GM15510 (cell line): ENCODE data around the gene IGSF22.

Experiments used
- POLR2A ChIP-seq: IDR thresholded peaks from 3 replicates; pipeline ENCODE4 v1.6.1; 2011; ENCODE audit warnings: borderline replicate concordance; ENCODE audit not compliant: insufficient read length; ENCODE audit errors: extremely low read depth

IGSF22 gene

DNA sequence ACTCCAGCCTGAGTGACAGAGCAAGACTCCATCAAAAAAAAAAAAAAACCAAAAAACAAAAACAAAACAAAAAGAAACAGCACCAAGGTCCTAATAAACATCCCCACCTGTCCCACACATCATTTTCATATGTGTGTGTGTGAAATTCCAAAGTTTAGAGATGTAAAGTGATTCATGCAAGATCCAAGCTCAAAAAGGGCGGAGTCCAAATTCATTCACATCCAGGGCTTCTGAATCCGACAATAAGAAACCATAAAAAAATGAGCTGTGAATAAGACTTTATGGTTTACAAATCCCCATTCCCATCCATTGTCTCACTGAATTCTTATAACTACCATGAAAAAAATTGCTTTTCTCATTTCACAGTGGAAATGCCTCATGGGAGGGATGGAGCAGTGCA lies 30.9 kb upstream of the IGSF22 start:
- no peak for TF ChIP-seq POLR2A

DNA sequence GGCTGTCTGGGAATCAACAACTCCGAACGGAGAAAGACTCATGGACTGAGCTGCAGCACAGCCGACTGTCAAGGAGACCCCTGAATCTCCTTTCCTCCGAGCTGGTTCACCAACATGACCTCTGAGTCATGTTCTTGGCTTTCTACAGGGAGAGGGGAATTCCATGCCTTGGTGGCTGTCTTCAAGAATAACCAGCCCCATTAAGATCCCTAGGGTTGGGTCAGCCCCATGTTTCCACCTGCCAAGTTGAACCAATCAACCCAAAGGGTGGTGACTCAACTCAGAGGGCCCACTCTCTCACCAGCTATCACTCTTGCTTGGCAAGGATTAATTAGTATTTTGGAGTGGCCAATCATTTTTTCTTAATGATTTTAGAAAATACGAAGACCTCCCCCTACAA lies 28.3 kb upstream of the IGSF22 start:
- TF ChIP-seq POLR2A, result no peak

DNA sequence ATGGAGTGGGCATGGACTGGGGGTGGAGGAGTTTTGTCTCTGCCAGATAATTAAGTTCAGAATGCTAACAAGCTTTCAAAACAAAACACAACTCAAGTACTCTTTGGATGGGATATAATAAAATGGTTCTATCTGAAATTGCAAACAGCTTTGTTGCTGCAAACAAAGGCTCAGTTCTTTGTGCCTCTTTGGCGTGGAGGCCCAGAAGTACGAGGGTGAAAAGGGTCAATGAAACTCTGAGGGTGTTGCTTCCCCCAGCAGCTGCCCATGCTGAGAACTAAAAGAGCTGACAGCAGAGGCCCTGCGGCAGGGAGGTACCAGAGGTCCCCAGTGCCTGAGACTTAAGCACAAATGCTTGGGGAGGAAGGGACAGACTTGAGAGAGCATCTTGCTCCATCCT lies 26.5 kb upstream of the IGSF22 start:
- TF ChIP-seq POLR2A, result no peak

DNA sequence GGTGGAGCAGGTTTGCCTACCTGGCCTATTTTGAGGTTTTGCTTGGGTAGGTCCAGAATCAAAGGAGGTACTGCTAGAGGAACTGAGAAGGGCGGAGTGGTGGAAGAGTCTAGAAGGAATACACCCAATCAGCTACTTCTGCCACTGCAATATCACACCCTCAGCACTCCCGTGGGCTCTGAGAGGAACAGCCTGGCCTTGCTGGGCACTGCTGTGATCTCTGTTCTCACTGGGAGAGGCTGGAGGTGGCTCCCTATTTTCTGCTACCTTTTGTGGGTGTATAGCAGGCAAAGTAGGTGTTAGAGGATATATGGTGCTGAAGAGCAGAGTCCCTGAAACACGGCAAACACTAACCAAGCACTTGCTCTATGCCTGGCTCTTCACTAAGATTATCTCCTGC lies 25.0 kb upstream of the IGSF22 start:
- no peak for TF ChIP-seq POLR2A

DNA sequence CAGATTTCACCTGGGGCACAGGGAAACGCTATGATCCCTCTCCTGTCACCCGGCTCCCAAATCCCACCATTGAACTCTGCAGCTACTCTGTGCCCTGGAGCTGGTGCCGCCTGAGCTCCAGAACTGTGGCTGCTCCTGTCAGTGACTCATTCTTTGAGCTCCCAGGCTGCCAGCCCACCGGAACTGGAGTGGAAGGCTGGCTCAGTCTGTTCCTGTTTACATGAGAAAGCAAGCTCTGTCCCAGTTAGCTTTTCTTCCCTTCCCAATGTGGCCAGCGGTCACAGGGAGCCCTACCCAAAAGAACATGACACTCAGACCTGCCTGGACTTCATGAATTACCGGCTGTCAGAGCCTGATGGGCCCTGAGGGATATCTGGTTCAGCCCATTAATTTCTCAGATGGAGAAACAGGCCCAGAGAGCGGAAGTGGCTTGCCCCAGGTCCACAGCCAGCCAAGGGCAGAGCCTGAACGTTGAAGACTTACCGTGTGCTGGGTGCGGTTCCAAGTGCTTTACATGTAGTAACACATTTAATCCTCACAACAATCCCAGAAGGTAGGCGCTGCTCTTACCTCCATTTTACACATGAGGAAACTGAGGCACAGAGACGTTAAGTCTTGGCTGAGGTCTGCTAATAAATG lies 23.8 kb upstream of the IGSF22 start:
- TF ChIP-seq POLR2A, result no peak

DNA sequence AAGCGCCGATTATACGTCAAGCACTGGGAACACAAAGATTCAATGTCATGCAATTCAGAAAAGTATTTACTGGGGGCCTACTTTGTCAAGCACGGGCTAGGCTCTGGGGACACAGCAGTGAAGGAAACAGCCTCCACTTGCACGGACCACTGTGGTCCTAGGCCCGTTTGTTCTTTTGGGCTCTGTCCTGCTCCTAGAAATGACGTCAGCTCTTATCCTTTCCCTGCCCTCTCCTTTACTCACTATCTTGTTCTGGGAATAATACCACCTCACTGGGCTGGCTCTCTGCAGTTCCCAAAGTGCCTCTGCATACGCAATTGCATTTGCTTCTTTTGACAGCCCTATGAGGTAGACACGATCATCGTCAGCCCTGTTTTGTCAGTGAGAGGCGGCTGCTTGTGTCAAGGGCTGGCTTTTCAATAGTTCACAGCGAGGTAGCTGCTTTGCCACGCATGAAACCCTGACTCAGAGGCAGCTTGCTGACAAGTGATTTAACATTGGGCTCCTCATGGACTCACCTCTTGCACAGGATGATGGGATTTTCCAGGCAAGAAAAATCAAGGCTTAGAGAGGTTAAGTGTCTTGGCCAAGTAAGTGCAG lies 22.9 kb upstream of the IGSF22 start:
- TF ChIP-seq POLR2A, result no peak

DNA sequence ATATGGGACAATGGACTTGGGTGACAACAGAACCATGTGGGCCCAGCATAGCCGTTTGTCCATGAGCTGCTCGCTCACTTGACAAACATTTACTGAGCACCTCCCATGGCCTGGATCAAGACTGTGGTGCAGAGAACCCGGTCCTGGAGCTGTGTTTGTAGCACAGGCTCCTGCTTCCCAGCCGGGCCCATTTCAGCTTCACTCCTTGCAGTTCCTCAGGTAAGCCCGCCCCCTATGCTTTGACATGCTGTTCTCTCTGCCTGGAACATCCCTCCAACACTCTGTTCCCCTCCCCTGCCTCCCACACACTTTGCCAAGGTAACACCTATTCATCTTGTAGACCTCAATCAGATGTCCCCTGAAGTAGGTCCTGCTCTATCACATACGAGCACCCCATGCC lies 19.3 kb upstream of the IGSF22 start:
- TF ChIP-seq POLR2A, result no peak

DNA sequence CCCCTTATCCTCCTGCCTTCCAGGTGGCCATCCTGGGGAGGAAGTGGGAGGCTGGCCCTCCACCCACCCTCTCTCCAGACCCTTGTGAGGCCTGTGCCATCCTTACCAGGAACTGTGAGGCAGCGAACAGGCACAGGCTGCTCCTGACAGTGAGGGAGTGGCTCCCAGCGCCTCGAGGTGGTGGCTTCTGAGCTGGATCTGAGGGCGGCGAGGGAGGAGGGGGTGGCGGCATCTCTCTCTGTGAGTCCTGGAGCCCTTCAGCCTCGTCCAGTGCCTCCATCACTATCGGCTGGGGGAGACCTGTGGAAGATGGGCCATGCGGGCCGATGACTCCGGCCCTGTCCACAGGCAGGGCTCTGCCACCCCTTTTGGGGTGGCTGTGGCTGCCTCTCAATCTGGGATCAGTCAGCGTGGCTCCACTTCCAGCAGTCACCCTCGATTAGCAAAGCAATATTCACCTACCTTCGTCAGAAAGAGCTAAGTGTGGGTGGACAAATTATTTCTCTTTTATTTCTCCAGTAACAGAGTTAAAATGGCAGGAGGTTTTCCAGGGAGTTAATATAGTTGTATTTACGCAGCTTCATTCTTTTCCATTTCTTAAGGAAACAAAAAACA lies 18.0 kb upstream of the IGSF22 start:
- no peak for TF ChIP-seq POLR2A

DNA sequence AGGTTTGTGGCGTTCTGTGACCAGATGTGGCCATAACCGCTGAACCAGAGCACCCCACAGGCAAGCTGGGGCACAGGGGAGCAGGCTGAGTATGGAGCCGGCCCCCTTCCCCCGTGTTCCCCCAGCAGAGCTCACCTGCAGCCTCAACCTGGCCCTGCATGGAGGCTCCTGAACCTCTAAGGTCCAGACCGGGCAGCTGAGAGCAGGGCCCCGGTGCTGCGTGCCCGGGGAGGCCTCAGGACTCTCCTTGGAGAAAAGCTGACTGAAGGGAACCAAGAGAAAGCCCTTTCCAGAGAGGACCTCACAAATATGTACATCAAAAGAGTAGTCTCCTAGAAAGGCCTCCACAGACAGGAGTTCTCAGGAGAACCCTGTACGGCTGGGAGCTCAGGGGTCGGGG lies 17.4 kb upstream of the IGSF22 start:
- TF ChIP-seq POLR2A, result no peak

DNA sequence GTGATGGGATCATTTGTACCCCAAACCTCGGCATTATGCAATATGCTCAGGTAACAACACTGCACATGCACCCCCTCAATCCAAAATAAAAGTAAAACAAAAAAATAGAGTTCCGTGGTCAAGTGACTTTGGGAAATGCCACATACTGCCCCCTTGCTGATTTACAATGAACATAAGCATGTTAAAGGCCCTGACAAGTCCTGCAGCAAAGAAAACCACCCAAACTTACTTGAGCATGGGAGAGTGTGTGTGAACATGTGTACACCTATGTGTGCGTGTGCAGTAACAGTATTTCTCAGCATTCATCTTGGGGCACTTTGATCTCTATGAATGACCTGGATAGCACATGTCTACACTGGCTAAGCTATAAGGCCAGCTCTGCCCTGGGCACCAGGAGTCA lies 15.8 kb upstream of the IGSF22 start:
- TF ChIP-seq POLR2A, result no peak

DNA sequence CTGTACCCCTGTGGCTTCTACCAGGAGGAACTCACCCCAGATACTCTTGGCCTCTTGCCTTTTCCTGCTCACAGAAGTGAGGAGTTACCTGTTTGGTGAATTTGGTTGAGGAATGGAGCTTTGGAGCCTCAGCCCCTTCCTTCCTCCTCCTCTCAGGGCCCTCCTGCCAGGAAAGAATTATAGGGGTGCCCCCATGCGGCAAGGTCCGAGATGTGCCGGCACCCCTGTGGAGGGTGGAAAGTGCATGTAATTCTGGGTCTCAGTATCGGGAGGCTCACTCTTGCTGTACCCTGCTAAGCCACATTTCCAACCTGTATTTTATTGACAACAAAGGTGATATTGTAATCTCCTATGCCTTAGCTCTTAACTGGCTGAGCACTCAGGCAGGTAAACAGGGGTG lies 13.7 kb upstream of the IGSF22 start:
- no peak for TF ChIP-seq POLR2A

DNA sequence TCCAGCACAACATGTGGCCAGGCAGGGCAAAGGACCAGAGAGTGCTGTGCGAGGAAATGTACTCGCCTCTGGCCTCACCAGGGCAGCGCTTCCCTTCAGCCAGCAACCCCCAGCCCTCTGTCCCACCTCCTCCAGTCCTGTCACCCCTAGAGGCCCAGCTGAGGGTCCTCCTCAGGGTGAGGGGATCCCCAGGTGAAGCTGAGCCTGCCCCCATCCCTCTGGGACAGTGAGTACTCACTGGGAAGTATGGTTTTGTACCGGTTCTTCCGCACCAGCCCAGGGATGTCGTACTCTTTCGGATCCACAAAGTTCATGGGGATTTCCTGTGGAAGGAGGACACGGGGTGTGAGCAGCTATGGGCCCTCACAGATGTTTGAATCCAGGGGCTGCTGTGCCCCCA lies 11.7 kb upstream of the IGSF22 start:
- TF ChIP-seq POLR2A, result no peak

DNA sequence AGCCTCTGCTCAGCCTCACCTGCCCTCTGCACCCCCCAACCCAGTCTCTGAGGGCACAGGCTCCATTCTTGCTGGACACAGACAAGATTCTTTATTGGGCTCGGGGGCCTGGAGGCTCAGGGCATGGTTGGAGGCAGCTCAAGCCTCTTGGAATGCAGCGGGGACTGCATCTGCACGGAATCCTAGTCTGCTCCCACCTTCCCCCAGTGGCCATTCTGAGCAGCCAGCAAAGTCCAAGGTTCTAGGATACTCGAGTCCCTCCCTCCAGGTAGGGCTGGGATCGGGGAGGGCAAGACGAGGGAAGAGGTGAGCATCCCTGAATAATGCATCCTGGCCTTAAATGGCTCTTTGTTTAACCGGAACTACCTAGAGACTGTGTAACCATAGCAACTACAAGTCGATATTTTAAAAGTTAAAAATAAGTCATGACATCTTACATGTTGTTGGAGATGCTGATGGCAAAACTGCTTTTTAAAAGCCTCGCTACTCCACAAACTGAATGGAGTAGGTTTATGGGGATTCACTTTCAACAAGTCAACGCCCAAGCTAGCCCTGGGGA lies 10.7 kb upstream of the IGSF22 start:
- TF ChIP-seq POLR2A, result no peak

DNA sequence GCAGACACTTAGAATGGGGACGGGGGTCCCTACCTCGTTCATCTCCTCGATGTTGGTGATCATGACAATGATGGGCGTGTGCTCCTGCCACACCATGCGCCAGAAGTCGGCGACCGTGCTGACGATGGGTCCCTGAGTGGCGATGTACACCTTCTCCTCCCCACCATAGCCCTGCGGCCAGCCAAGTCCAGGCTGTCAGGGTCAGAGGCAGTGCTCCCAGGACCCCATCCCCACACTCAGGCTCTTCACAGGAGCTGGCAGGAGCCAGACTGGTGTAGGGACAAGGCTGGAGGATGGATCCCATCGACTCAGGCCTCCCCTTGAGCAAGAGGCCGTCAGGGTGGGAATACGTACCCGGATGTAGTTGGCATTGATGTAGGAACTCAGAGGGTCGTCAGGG lies 7.2 kb upstream of the IGSF22 start:
- no peak for TF ChIP-seq POLR2A

DNA sequence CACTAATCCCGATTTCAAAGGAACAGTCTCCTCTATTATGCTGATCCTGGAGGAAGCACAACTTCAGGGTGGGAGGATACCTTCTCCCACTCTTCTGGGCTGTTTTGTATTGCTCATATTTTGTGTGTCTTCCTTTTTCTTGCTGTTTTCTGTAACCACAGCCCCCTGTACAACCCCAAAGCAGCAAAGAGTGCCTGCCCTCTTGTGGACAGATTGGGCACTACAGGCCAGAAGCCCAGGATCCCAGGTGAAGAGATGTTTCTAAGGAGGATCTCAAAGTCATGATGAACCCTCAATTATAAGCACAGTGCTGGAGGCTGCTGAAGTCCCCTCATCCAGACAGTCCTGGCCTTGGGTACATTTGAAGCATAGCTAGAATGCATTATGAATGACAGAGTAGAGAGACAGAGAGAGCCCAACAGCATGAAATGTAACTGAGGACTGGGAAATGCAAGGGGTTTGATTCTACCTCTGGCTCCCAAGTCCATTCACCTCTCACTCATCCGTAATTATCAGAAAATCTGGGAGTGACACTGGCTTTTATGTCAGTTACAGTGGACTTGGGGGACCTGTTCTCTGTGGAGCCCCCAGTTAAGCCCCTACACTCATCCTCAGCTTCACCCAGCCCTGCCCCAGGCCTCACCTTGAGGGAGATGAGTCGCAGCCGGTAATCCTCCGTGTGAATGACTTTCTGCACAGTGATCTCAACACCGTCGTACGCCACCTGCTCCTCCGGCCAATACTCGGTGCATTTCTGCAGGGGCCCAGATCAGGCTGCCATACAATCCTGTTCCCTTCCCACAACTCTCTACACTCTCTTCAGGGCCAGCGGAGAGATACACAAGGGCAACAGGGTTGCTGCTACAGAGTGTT lies 6.2 kb upstream of the IGSF22 start:
- TF ChIP-seq POLR2A, result no peak

DNA sequence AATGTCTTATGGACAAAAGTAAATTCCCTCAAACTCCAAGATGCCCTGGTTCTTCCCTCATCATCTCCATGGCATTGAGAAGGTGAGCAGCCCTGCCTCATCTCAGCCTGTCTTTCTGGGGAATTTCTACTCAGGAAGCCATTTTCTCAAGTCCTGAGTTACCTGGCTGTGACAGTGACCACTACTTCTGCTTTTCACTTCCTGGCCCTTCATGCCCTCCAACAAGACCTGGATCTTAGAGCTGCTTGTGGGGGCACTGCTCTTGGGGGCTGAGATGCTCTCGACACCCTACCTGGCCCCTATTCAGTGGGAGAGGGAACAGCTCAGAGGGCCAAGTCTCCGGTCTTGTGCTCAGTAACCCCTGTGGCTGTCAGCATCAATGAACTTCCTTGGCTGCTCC lies 5.5 kb upstream of the IGSF22 start:
- TF ChIP-seq POLR2A, result no peak

DNA sequence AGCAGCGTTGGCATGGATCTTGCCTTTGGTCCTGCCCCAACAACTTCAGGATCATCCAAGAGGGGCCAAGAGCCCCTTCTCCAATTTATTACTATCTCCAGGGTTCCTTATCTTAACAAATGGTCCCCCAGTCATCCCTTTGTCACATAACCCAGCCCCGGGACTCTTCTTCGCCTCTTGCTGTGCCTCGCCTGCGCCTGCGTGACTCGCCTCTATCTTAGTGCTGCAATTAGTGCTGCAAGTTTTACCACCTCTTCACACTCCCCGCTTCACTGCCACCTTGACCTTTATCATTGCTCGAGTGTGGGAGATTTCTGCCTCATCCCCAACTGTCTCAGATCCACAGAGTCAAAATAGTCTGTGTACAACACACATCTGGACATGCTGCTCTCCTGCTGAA lies 4.0 kb upstream of the IGSF22 start:
- TF ChIP-seq POLR2A, result no peak
